LNCaP clone FGC (cell line): Measurements from ENCODE around the gene ACR.

Experiments
- DNase-seq: peaks from one replicate; pipeline ENCODE4 v3.0.0-alpha.2; 2011; ENCODE audit warnings: low read depth
- H3K4me3 ChIP-seq: 2 replicates; pipeline ENCODE4 v1.5.1; 2011; ENCODE audit warnings: mild to moderate bottlenecking, low read depth, low read length, control low read depth
- TF ChIP-seq, protein P1 (sequence below): IDR thresholded peaks from 2 replicates; pipeline ENCODE4 v1.5.1; 2012; ENCODE audit warnings: mild to moderate bottlenecking; ENCODE audit not compliant: control insufficient read depth, insufficient read depth; ENCODE audit errors: extremely low read depth

The ACR gene

DNA sequence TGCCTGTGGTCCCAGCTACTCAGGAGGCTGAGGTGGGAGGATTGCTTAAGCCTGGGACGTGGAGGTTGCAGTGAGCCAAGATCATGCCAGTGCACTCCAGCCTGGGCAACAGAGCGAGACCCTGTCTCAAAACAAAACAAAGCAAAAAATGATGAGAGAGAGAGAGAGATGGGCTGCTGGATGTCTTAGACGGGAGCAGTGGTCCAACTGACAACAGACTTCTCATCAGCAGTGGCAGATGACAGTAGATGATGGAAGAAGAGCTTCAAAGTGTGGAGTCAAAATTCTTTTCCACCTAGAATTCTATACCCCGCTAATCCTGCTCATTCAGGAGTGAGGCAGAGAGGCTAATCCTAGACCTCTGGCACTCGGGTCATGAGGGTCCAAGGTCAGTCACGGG is 29.0 kb upstream of the ACR start:
- TF ChIP-seq, protein P1, sequence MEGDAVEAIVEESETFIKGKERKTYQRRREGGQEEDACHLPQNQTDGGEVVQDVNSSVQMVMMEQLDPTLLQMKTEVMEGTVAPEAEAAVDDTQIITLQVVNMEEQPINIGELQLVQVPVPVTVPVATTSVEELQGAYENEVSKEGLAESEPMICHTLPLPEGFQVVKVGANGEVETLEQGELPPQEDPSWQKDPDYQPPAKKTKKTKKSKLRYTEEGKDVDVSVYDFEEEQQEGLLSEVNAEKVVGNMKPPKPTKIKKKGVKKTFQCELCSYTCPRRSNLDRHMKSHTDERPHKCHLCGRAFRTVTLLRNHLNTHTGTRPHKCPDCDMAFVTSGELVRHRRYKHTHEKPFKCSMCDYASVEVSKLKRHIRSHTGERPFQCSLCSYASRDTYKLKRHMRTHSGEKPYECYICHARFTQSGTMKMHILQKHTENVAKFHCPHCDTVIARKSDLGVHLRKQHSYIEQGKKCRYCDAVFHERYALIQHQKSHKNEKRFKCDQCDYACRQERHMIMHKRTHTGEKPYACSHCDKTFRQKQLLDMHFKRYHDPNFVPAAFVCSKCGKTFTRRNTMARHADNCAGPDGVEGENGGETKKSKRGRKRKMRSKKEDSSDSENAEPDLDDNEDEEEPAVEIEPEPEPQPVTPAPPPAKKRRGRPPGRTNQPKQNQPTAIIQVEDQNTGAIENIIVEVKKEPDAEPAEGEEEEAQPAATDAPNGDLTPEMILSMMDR = no peak
- DNase-seq = no peak
- H3K4me3 ChIP-seq = no peak overlapping the region

DNA sequence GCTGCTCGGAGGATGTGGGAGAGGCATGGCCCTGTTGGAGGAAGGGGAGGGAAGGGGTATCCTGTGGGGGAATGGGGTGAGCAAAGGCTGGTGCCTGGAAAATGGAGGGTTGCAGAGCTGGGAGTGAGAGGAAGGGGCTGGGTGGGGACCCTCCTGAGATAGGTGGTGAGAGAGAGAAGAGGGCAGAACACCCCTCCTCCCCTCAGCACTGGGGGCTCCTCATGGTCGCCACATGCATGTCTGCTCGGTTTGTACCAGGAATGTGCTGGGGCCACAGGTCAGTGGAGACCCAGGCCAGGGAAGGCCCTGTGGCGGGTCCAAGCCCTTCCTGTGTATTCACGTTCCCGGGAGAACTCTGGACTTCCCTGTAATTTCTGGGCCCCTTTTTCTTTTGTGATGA is 27.8 kb upstream of the ACR start:
- DNase-seq = no peak
- no peak overlapping the region for H3K4me3 ChIP-seq
- TF ChIP-seq, protein P1 = no peak

DNA sequence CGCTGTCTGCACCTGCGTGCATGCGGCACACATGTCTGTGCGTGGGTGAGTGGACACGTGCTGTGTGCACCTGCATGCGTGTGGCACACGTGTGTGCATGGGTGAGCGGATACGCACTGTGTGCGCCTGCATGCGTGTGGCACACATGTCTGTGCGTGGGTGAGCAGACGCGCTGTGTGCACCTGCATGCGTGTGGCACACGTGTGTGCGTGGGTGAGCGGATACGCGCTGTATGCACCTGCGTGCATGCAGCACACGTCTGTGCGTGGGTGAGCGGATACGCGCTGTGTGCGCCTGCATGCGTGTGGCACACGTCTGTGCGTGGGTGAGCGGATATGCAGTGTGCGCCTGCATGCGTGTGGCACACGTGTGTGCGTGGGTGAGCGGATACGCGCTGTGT is 27.1 kb upstream of the ACR start:
- TF ChIP-seq, protein P1 = no peak
- DNase-seq = no peak
- no peak overlapping the region for H3K4me3 ChIP-seq

DNA sequence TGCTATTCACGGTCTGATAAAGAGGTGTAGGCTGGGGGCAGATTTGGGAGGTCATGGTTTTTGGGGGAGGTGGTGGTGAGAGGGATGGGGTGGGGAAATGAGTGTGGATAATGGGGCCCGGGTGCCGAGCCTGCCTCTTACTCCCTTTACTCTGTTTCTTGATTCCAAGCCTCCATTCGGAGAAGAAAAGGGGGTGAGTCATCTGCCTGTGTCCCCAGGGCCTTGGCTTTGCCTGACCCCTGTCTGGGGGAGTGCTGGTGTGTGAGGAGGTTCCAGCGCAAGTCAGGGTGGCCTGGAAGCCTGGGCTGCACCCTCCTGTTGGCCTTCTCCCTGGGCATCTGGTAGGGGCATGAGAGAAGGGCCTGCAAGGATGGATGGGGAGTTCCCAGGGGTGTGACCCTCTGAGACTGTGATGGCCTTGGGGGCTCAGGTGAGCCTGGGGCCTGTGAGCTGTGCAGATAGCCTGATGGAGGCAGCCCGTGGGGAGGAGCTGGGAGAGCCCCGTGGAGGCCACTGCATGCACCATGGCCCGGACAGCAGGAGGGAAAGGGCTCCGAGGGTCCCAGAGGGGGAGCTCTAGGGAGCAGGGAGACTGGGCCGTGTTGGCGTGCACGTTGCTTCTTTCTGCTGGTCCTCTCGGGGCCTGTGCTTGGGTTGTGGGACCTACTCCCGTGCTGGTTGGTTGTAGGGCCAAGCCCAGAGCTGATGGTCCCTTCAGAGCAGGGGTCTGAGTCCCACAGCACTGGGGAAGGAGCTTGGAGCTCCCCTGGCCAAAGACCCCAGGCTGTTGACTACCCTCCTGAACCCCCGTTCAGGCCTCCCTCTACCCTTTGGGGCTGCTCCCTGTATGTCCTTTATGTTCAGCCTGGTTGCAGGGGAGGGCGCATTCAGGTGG is 26.3 kb upstream of the ACR start:
- no peak overlapping the region for H3K4me3 ChIP-seq
- no peak for DNase-seq
- TF ChIP-seq, protein P1 = no peak

DNA sequence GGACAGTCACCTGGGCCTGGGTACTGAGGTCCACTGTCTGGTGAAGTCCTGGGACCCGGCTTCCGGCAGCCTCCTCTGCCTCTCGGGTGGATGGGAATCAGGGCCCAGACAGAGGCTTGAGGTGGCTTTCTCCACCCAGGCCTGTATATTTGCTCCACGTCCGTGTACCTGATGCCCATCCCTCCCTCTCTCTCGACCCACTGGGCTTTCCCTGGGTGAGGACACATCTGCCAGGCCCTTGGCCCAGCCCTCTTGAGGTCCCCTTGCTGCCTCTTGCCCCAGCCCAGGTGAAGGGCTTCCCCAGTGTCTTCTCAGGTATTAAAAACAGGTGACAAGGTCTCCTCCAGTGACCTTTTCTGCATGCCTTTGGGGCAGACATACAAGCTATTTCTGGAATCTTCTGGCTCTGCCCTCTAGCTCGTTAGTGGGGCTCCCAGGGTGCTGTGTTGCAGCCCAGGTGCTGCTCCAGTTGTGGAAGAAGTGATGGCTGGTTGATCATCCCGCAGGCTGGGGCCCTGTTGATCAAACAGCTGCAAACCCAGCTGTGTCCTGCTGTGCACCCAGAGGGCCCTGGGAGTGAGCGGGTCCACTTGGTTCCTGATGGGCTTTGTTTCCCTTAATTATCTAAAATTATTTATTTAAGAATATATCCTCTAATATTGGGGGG is 25.5 kb upstream of the ACR start:
- H3K4me3 ChIP-seq = no peak overlapping the region
- TF ChIP-seq, protein P1 = no peak
- no peak for DNase-seq

DNA sequence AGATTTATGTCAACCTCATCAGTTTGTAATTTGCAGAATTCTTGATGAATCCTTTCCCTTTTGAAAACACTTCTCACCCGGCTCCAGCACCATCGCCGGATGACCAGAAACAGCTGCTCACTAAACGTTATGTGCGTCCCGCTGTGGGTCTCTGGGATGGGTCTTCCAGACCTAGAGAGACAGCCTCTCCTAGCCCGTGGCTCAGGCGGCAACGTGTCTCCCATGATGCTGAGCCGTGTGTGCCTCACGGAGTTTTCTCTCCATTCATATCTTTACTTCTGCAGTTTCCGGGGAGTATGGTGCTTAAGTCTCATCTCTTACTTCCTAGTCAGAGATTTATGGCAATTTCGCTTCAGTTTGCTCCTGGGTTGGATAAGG is 25.0 kb upstream of the ACR start:
- DNase-seq = no peak
- TF ChIP-seq, protein P1 = no peak
- H3K4me3 ChIP-seq = no peak overlapping the region
